ENCODE results near the gene PLK5. TPM values are rescaled to one million over a fixed set of nuclear protein-coding genes. Genes with fewer than 3 reads are reported as not detected.

The PLK5 gene
- total RNA-seq, 1 experiment from 2014 or later: 1.4 TPM

DNA sequence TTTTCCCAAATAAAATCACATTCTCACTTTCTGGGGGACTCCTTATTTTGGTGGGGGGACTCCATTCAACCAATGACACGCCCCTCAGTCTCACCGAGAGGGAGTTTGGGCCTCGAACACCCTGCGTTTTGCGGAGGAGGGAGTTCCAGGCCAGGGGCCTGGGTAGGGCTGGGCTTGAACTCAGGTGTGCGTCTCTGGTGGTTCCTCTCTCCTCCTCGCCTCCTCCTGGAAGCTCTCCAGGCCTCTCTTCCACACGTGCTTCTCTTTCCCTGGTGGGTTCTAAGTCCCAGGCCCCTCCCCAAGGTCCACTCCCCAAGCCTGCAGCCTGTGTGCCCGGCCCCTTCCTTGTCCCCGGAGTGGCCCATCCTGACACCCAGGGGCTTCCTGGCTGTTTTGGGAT, 29.5 kb downstream of the PLK5 start (continued):
- TF ChIP-seq, protein P1, sequence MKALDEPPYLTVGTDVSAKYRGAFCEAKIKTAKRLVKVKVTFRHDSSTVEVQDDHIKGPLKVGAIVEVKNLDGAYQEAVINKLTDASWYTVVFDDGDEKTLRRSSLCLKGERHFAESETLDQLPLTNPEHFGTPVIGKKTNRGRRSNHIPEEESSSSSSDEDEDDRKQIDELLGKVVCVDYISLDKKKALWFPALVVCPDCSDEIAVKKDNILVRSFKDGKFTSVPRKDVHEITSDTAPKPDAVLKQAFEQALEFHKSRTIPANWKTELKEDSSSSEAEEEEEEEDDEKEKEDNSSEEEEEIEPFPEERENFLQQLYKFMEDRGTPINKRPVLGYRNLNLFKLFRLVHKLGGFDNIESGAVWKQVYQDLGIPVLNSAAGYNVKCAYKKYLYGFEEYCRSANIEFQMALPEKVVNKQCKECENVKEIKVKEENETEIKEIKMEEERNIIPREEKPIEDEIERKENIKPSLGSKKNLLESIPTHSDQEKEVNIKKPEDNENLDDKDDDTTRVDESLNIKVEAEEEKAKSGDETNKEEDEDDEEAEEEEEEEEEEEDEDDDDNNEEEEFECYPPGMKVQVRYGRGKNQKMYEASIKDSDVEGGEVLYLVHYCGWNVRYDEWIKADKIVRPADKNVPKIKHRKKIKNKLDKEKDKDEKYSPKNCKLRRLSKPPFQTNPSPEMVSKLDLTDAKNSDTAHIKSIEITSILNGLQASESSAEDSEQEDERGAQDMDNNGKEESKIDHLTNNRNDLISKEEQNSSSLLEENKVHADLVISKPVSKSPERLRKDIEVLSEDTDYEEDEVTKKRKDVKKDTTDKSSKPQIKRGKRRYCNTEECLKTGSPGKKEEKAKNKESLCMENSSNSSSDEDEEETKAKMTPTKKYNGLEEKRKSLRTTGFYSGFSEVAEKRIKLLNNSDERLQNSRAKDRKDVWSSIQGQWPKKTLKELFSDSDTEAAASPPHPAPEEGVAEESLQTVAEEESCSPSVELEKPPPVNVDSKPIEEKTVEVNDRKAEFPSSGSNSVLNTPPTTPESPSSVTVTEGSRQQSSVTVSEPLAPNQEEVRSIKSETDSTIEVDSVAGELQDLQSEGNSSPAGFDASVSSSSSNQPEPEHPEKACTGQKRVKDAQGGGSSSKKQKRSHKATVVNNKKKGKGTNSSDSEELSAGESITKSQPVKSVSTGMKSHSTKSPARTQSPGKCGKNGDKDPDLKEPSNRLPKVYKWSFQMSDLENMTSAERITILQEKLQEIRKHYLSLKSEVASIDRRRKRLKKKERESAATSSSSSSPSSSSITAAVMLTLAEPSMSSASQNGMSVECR (CRISPR knock-in tag; IDR thresholded peaks at IDR 0.05; ENCODE audit: borderline replicate concordance): no peak
- TF ChIP-seq GABPB1 (CRISPR knock-in tag; IDR thresholded peaks at IDR 0.05) (no peak), GTF2I (CRISPR knock-in tag; conservative IDR thresholded peaks at IDR 0.05) (no peak), CREB1 (CRISPR knock-in tag; IDR thresholded peaks at IDR 0.05) (no peak), TEAD1 (CRISPR knock-in tag; IDR thresholded peaks at IDR 0.05) (no peak), SOX15 (CRISPR knock-in tag; IDR thresholded peaks at IDR 0.05) (no peak), ETV6 (CRISPR knock-in tag; IDR thresholded peaks at IDR 0.05) (no peak)
- TF ChIP-seq, protein P2, sequence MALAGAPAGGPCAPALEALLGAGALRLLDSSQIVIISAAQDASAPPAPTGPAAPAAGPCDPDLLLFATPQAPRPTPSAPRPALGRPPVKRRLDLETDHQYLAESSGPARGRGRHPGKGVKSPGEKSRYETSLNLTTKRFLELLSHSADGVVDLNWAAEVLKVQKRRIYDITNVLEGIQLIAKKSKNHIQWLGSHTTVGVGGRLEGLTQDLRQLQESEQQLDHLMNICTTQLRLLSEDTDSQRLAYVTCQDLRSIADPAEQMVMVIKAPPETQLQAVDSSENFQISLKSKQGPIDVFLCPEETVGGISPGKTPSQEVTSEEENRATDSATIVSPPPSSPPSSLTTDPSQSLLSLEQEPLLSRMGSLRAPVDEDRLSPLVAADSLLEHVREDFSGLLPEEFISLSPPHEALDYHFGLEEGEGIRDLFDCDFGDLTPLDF (CRISPR knock-in tag; IDR thresholded peaks at IDR 0.05): no peak
- TF ChIP-seq, protein P3, sequence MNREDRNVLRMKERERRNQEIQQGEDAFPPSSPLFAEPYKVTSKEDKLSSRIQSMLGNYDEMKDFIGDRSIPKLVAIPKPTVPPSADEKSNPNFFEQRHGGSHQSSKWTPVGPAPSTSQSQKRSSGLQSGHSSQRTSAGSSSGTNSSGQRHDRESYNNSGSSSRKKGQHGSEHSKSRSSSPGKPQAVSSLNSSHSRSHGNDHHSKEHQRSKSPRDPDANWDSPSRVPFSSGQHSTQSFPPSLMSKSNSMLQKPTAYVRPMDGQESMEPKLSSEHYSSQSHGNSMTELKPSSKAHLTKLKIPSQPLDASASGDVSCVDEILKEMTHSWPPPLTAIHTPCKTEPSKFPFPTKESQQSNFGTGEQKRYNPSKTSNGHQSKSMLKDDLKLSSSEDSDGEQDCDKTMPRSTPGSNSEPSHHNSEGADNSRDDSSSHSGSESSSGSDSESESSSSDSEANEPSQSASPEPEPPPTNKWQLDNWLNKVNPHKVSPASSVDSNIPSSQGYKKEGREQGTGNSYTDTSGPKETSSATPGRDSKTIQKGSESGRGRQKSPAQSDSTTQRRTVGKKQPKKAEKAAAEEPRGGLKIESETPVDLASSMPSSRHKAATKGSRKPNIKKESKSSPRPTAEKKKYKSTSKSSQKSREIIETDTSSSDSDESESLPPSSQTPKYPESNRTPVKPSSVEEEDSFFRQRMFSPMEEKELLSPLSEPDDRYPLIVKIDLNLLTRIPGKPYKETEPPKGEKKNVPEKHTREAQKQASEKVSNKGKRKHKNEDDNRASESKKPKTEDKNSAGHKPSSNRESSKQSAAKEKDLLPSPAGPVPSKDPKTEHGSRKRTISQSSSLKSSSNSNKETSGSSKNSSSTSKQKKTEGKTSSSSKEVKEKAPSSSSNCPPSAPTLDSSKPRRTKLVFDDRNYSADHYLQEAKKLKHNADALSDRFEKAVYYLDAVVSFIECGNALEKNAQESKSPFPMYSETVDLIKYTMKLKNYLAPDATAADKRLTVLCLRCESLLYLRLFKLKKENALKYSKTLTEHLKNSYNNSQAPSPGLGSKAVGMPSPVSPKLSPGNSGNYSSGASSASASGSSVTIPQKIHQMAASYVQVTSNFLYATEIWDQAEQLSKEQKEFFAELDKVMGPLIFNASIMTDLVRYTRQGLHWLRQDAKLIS (CRISPR knock-in tag; IDR thresholded peaks at IDR 0.05; ENCODE audit: borderline replicate concordance): no peak

DNA sequence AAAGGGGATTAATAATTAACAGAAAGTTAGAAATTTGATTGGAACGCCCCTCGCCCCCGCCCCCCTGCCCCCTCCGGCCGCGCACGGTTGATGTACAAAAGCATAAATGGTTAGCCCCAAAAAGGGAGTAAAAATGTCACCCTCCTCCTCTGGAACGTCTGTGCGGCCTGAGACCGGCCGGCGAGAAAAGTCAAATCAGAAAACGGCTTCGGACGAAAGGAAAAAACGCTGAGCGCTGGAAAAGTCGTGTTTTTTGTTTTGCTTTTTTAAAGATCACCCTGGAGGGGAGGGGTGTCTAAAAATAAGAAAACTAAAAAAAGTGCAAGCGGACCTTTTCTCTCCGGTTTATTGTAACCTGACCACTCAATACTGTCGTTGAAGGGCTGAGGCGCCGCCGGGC, 31.1 kb downstream of the PLK5 start:
- Mint-ChIP-seq H3K27me3 (ENCODE audit: low read depth) (no peaks in the 10 kb centered on the region), H3K36me3 (no peaks in the 10 kb centered on the region), H3K9me3 (no peaks in the 10 kb centered on the region), H3K27ac (no peak overlapping the region), H3K4me3 (no peak overlapping the region), H3K4me1 (no peaks in the 10 kb centered on the region)
- ATAC-seq (no peak), DNase-seq (ENCODE audit: low spot score) (no peak)
- POLR2A ChIA-PET: no interaction called here
- TF ChIP-seq TP53 (CRISPR knock-in tag; IDR thresholded peaks at IDR 0.05): no peak
- no peak for TF ChIP-seq GABPB1 (CRISPR knock-in tag; IDR thresholded peaks at IDR 0.05)
- TF ChIP-seq PRRX2 (CRISPR knock-in tag; IDR thresholded peaks at IDR 0.05): no peak
- no peak for TF ChIP-seq KAT7 (CRISPR knock-in tag; IDR thresholded peaks at IDR 0.05; ENCODE audit: borderline replicate concordance)
- no peak for TF ChIP-seq TEAD4 (CRISPR knock-in tag; IDR thresholded peaks at IDR 0.05)
- no peak for TF ChIP-seq ZNF416 (CRISPR knock-in tag; IDR thresholded peaks at IDR 0.05)
- no peak for TF ChIP-seq SMAD3 (CRISPR knock-in tag; IDR thresholded peaks at IDR 0.05; ENCODE audit: borderline replicate concordance)
- no peak for TF ChIP-seq ZNF396 (CRISPR knock-in tag; IDR thresholded peaks at IDR 0.05; ENCODE audit: borderline replicate concordance)
- TF ChIP-seq, protein P4, sequence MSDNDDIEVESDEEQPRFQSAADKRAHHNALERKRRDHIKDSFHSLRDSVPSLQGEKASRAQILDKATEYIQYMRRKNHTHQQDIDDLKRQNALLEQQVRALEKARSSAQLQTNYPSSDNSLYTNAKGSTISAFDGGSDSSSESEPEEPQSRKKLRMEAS (CRISPR knock-in tag; IDR thresholded peaks at IDR 0.05): no peak
- no peak for TF ChIP-seq MYBL2 (CRISPR knock-in tag; IDR thresholded peaks at IDR 0.05)
- TF ChIP-seq NFE2L1 (CRISPR knock-in tag; IDR thresholded peaks at IDR 0.05): no peak
- TF ChIP-seq, protein P5, sequence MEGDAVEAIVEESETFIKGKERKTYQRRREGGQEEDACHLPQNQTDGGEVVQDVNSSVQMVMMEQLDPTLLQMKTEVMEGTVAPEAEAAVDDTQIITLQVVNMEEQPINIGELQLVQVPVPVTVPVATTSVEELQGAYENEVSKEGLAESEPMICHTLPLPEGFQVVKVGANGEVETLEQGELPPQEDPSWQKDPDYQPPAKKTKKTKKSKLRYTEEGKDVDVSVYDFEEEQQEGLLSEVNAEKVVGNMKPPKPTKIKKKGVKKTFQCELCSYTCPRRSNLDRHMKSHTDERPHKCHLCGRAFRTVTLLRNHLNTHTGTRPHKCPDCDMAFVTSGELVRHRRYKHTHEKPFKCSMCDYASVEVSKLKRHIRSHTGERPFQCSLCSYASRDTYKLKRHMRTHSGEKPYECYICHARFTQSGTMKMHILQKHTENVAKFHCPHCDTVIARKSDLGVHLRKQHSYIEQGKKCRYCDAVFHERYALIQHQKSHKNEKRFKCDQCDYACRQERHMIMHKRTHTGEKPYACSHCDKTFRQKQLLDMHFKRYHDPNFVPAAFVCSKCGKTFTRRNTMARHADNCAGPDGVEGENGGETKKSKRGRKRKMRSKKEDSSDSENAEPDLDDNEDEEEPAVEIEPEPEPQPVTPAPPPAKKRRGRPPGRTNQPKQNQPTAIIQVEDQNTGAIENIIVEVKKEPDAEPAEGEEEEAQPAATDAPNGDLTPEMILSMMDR (IDR thresholded peaks at IDR 0.05): no peak
- CTCF ChIA-PET: interaction anchor here (1.5 kb wide), 1 partner anchor 12 kb away, joined by 3 read pairs; no protein-coding TSS in a partner anchor
